LNCAP (cell line): ENCODE measurements around the gene VSTM2A.
A peak's percentile ranks its signal among the peaks of the same experiment; 100 is the strongest.

Experiments
- CTCF ChIP-seq: fragments of 450-650 bp; IDR thresholded peaks from 2 replicates; pipeline ENCODE4 v1.5.1; 2017; ENCODE audit warnings: mild to moderate bottlenecking

Gene VSTM2A

DNA sequence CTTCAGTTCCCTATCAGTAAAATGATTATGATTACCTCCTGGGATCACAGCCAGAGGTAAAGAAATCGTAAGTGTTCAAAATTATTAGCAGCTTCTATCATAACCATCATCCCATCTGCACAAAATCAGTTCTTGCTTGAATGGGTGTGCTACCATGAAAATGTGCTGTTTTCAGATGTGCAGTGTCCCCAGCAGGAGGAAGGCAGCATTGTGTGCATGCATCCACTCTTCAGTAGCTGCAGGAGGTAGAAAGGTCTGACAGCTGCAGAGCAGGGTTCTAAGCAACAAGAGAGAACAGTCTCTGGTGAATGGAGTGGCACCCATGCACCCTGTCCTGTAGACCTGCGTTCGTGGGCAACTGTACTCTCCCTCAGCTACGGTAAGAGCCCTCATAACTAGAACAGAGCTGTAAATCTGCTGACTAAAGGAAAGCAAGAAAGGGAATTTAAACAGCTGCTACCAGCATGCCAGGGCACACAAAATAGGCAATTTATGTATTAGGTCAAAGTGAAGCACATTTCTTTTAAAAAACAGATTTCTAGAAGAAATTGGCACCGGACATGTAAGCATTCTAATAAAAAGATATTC, 21.2 kb downstream of the VSTM2A start:
- peak; percentile 28; the same call in 1 of the 2 replicates for TF ChIP-seq CTCF

DNA sequence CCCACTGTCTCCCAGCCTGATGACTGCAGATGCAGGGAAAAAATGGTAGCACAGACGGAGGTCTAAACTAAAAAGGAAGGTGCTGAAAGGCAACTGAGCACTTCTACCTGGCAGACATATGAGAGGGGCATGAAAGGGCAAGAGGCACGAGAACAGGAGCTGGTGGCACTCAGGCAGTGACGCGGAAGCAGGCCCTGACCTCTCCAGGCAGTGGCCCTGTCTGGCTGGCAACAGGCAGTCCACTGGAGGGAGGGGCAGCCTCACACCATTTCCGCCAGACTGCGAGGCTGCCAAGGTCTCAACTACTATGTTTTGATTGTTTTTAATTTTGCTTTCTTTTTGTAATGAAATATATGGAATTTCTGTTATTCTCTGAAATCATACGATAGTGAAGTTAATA, 23.3 kb downstream of the VSTM2A start:
- TF ChIP-seq CTCF = no peak

DNA sequence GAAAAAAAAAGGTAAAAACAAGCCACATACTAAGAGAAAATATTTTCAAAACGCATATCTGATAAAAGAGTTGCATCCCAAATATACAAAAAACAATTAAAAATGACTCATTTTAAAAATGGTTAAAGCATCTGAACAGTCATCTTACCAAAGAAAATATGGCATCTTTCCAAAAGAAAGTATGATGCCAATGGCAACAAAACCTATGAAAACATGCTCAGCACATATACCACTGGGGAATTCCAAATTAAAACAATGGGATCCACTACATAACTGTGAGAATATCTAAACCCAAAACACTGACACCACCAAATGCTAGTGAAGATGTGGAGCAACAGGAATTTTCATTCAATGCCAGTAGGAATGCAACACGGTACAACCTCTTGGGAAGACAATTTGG, 39.3 kb downstream of the VSTM2A start:
- TF ChIP-seq CTCF = no peak

- TF ChIP-seq CTCF = no peak
Observed at GRCh38 chr7:54591404-54592386, 49.5 kb downstream of the VSTM2A start.

DNA sequence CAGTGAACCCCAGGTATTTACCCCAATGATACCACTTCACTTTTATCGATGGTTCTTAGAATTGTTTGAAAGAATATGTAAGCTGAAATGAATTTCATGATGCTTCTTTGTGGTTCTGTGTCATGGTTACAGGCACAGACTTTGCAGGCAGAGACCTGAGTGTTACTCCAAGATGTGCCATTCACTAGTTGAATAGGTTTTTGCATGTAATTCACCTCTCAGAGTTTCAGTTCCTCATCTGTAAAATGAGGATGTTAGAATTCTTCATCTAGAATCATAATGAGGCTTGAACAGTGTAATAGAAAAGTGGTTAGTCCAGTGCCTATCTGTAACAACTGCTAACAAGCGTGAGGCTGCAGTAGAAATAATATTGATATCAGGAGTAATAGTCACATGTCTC, 54.6 kb downstream of the VSTM2A start:
- no peak for TF ChIP-seq CTCF

- TF ChIP-seq CTCF = no peak
Observed at GRCh38 chr7:54615537-54615936, 73.4 kb downstream of the VSTM2A start.
